Mucosa of stomach (tissue), 1 donor: ENCODE results near the gene C22orf42.

Source experiments
- H3K27me3 ChIP-seq: one replicate; pipeline ENCODE4 v1.7.0; 2013; ENCODE audit warnings: mild to moderate bottlenecking, low read length; ENCODE audit not compliant: control insufficient read depth, insufficient read depth
- H3K36me3 ChIP-seq: one replicate; pipeline ENCODE4 v1.7.0; 2013; ENCODE audit warnings: low read length; ENCODE audit not compliant: control insufficient read depth, insufficient read depth
- H3K4me1 ChIP-seq: one replicate; pipeline ENCODE4 v1.7.0; 2013; ENCODE audit warnings: mild to moderate bottlenecking, low read length; ENCODE audit not compliant: control insufficient read depth, insufficient read depth
- H3K4me3 ChIP-seq: one replicate; pipeline ENCODE4 v1.7.0; 2013; ENCODE audit warnings: low read length
- H3K9ac ChIP-seq: one replicate; pipeline ENCODE4 v1.7.0; 2013; ENCODE audit warnings: mild to moderate bottlenecking, low read length, moderate library complexity
- H3K9me3 ChIP-seq: one replicate; pipeline ENCODE4 v1.7.0; 2013; ENCODE audit warnings: mild to moderate bottlenecking, low read length, moderate library complexity; ENCODE audit not compliant: control insufficient read depth
- donor health status: Pancreatic carcinoma.

C22orf42 gene

GRCh38 chr22:32158712-32159533 is at the start of gene C22orf42:
Gene C22orf42, minus strand, starts transcription at chr22:32159303. Its CDS starts 88 bp downstream, at chr22:32159215.
- Histone ChIP-seq H3K27me3 (peaks cover 3% of the 10 kb centered on the region), H3K9ac (no peak within 1 kb of the TSS), H3K9me3 (no peaks in the 10 kb centered on the region), H3K36me3 (no peaks in the 10 kb centered on the region), H3K4me3 (no peak within 1 kb of the TSS), H3K4me1 (no peaks in the 10 kb centered on the region)

- Histone ChIP-seq H3K9me3 (no peaks in the 10 kb centered on the region), H3K4me3 (no peak overlapping the region), H3K27me3 (peaks cover 7% of the 10 kb centered on the region), H3K9ac (no peak overlapping the region), H3K4me1 (no peaks in the 10 kb centered on the region), H3K36me3 (no peaks in the 10 kb centered on the region)
These were observed 49.6 kb upstream of the C22orf42 start for GRCh38 chr22:32208681-32209080.

GRCh38 chr22:32207971-32208480 is 48.9 kb upstream of the C22orf42 start:
- H3K9me3 ChIP-seq = no peaks in the 10 kb centered on the region
- no peak overlapping the region for H3K4me3 ChIP-seq
- H3K9ac ChIP-seq = no peak overlapping the region
- peaks cover 3% of the 10 kb centered on the region for H3K4me1 ChIP-seq
- no peaks in the 10 kb centered on the region for H3K36me3 ChIP-seq
- peaks cover 14% of the 10 kb centered on the region for H3K27me3 ChIP-seq

GRCh38 chr22:32206774-32207758 is 48.0 kb upstream of the C22orf42 start:
- H3K27me3 ChIP-seq = peaks cover 23% of the 10 kb centered on the region
- H3K36me3 ChIP-seq = no peaks in the 10 kb centered on the region
- H3K9ac ChIP-seq = no peak overlapping the region
- peaks cover 9% of the 10 kb centered on the region for H3K4me1 ChIP-seq
- no peak overlapping the region for H3K4me3 ChIP-seq
- H3K9me3 ChIP-seq = no peaks in the 10 kb centered on the region

- Histone ChIP-seq H3K9ac (no peak overlapping the region), H3K4me3 (no peak overlapping the region), H3K4me1 (peaks cover 9% of the 10 kb centered on the region), H3K36me3 (no peaks in the 10 kb centered on the region), H3K9me3 (no peaks in the 10 kb centered on the region), H3K27me3 (peaks cover 24% of the 10 kb centered on the region)
These were observed 47.1 kb upstream of the C22orf42 start for GRCh38 chr22:32205974-32206773.

GRCh38 chr22:32204856-32205722 is 46.0 kb upstream of the C22orf42 start, which contains the start of gene RFPL2:
Gene RFPL2, minus strand, starts transcription at chr22:32205073. Its CDS starts 2,622 bp downstream, at chr22:32202451.
- Histone ChIP-seq H3K9me3 (no peaks in the 10 kb centered on the region), H3K27me3 (peaks cover 24% of the 10 kb centered on the region), H3K9ac (no peak within 1 kb of the TSS), H3K4me1 (peaks cover 9% of the 10 kb centered on the region), H3K4me3 (no peak within 1 kb of the TSS), H3K36me3 (no peaks in the 10 kb centered on the region)

- no peaks in the 10 kb centered on the region for H3K9me3 ChIP-seq
- H3K27me3 ChIP-seq = peaks cover 24% of the 10 kb centered on the region
- no peak overlapping the region for H3K9ac ChIP-seq
- peaks cover 9% of the 10 kb centered on the region for H3K4me1 ChIP-seq
- no peak overlapping the region for H3K4me3 ChIP-seq
- no peaks in the 10 kb centered on the region for H3K36me3 ChIP-seq
These were observed 45.1 kb upstream of the C22orf42 start for GRCh38 chr22:32204040-32204855.

- peaks cover 9% of the 10 kb centered on the region for H3K4me1 ChIP-seq
- H3K36me3 ChIP-seq = no peaks in the 10 kb centered on the region
- H3K9ac ChIP-seq = no peak overlapping the region
- no peak overlapping the region for H3K4me3 ChIP-seq
- H3K27me3 ChIP-seq = peaks cover 28% of the 10 kb centered on the region
- H3K9me3 ChIP-seq = no peaks in the 10 kb centered on the region
These were observed 44.3 kb upstream of the C22orf42 start for GRCh38 chr22:32203181-32204039.

GRCh38 chr22:32202539-32203180 is 43.6 kb upstream of the C22orf42 start:
- H3K4me1 ChIP-seq = peaks cover 9% of the 10 kb centered on the region
- no peak overlapping the region for H3K9ac ChIP-seq
- no peaks in the 10 kb centered on the region for H3K36me3 ChIP-seq
- peaks cover 28% of the 10 kb centered on the region for H3K27me3 ChIP-seq
- no peak overlapping the region for H3K4me3 ChIP-seq
- no peaks in the 10 kb centered on the region for H3K9me3 ChIP-seq
